Muscle of leg (tissue), 11 donors: ENCODE measurements around the gene PKDREJ. TPM values are rescaled to one million over a fixed set of nuclear protein-coding genes. Genes with fewer than 3 reads are reported as not detected.

Experiments used
- DNase-seq: peaks from one replicate; pipeline ENCODE4 v3.0.0; 2013
- H3K27ac ChIP-seq: one replicate; pipeline ENCODE4 v1.5.1; 2013; ENCODE audit warnings: mild to moderate bottlenecking, low read length, control low read depth
- H3K27me3 ChIP-seq: one replicate; pipeline ENCODE4 v1.6.1; 2013; ENCODE audit warnings: low read length; ENCODE audit not compliant: control insufficient read depth, insufficient read depth
- H3K36me3 ChIP-seq: one replicate; pipeline ENCODE4 v1.6.1; 2013; ENCODE audit warnings: low read length; ENCODE audit not compliant: control insufficient read depth, insufficient read depth
- H3K4me1 ChIP-seq: one replicate; pipeline ENCODE4 v1.6.1; 2013; ENCODE audit warnings: low read length; ENCODE audit not compliant: control insufficient read depth, insufficient read depth
- H3K4me3 ChIP-seq: one replicate; pipeline ENCODE4 v1.5.1; 2013; ENCODE audit warnings: low read length, control low read depth
- H3K9me3 ChIP-seq: replicated peaks from 2 replicates; pipeline ENCODE4 v1.6.1; 2013; ENCODE audit warnings: low read depth, low read length; ENCODE audit not compliant: control insufficient read depth
- WGBS: methylation state at CpG from one replicate; pipeline ENCODE4 v1.1.5; 2013; ENCODE audit warnings: missing lambda C conversion rate; ENCODE audit not compliant: insufficient coverage; 5-methylcytosine and 5-hydroxymethylcytosine counted together
- polyA plus RNA-seq, 8 donors: library from polyadenylated mRNA; unstranded; fragments of 120-200 nt; gene quantifications; one replicate each; pipeline versions ENCODE4 v1.2.1 to v1.2.3, GENCODE V29; 2013; ENCODE audit warnings: inconsistent platforms in 1 of 8, low replicate concordance in 1 of 8; ENCODE audit not compliant: insufficient read length in 8 of 8, insufficient read depth in 1 of 8
- total RNA-seq: library from RNA; stranded (reverse); fragments of 120-200 nt; gene quantifications from one replicate; pipeline ENCODE4 v1.2.4, GENCODE V29; 2013

The PKDREJ gene
- total and polyA plus RNA-seq, 9 donors = 0.04 to 0.45 (median 0.35) TPM

DNA sequence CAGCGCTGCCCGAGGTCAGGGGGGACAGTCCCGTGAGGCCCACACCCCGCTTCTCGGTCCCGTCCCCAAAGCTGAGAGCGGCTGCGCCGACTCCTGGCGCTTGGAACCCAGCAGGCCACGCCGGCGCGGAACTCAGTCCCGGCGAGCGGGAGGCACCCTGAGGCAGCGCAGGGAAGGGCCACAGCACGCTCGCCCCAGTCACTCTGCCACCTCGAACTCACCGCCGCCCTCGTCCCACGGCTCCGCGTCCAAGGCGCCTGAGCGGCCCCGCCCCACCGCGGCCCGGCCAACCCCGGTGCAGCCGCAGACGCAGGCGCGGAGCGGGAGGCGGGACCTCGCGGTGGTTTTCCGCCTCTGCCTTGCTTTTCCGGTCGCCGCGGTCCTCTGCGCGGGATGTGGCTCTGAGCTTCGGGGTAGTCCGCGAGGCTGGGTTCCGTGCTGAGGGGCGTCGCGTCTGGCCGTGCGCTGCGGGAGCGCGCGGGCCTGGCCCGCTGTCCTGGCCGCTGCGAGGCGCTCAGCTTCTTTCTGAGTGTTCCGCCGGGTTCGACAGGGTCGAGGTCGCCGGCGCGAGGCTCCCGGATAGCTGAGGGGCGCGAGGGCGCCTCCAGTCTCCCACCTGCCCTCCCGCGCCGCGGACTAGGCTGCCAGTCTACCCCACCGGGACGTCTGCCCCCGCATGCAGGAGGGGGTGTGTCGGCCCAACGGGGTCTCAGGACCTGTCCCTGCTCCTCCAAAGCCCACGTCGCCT lies 12.9 kb downstream of the PKDREJ start, which contains the start of gene CDPF1:
TSS of gene CDPF1 (minus strand) at position 259 of the 748 bp plus-strand sequence. CDS start 2,009 bp downstream, outside the sequence.
- WGBS = under 1% methylated on average over 89 of the region's 89 CpGs
- peaks cover 17% of the 10 kb centered on the region for H3K36me3 ChIP-seq
- H3K4me1 ChIP-seq = peaks cover 38% of the 10 kb centered on the region
- peak within 1 kb of the TSS; percentile 91 for H3K27ac ChIP-seq
- peaks cover 2% of the 10 kb centered on the region for H3K27me3 ChIP-seq
- peak; percentile 95 for DNase-seq
- no peaks in the 10 kb centered on the region for H3K9me3 ChIP-seq
- peak within 1 kb of the TSS; percentile 97 for H3K4me3 ChIP-seq

DNA sequence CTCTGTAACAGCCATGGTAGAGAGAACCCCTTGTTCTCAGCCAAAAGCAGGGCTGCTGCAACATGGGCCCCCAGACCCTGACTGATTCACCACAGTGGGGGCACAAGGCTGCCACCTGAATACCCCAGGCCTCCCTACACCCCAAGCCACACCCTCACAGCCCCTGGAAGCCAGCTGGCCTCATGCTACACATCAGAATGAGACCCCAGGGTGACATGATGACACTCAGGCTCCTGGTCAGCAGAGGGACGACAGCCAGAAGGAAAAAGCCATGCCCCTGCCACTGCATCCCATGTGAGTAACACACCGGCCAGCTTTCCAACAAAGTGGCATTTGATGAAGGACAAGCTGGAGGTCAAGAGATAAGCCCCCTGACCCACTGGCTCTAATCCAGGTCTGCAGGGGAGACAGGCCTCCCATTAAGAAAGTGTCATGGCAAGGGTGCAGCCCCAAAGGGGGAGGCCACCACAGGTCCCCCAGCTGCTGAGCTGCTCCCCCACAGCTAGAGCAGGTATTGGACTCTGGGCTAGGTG lies 15.6 kb downstream of the PKDREJ start:
- WGBS = 69% methylated on average over 2 of the region's 2 CpGs
- no peaks in the 10 kb centered on the region for H3K27me3 ChIP-seq
- no peaks in the 10 kb centered on the region for H3K9me3 ChIP-seq
- no peak for DNase-seq
- no peak overlapping the region for H3K27ac ChIP-seq
- H3K36me3 ChIP-seq = peaks cover 34% of the 10 kb centered on the region
- peaks cover 47% of the 10 kb centered on the region for H3K4me1 ChIP-seq
- H3K4me3 ChIP-seq = no peak overlapping the region

DNA sequence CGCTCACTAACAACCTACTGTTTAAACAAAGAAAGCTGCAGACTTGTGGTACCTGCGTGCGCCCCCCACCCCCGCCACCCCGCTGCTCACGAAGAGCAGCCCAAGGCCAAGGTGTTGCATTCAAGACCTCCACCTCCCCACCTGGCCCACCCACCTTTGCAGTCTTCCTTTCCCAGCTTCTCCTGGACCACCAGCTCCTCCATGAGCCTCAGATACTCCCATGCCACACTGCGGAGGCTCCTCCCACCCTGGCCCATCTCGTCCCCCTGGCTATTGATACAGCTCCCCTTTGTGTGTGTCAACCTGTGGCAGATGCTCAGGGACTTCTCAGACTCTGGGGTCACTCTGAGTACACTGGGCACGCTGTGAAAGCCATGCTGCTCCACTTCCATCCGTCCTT lies 17.0 kb downstream of the PKDREJ start:
- peaks cover 47% of the 10 kb centered on the region for H3K4me1 ChIP-seq
- peak overlapping the region; percentile 90 for H3K27ac ChIP-seq
- no peak for DNase-seq
- H3K27me3 ChIP-seq = no peaks in the 10 kb centered on the region
- WGBS = 95% methylated on average over 8 of the region's 10 CpGs
- no peak overlapping the region for H3K4me3 ChIP-seq
- H3K9me3 ChIP-seq = no peaks in the 10 kb centered on the region
- H3K36me3 ChIP-seq = peaks cover 38% of the 10 kb centered on the region

DNA sequence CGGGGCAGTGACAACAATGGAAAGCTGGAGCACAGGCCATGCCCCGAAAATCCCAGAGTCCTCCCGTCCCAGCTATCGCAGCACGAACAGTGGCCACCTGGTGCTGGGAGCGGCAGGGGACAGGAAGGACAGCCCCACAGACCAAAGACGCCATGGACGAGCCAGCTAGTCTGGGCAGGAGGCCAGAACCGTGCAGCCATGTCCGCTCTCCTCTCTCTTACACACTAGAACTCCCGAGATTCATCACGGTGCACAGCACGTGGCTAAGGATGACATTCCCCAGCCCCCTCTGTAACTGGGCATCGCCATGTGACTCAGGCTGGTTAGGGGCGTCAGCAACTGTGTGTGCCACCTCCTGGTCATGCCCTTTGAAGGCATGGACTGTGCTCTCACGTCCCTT lies 17.6 kb downstream of the PKDREJ start:
- Histone ChIP-seq H3K36me3 (peaks cover 38% of the 10 kb centered on the region), H3K4me3 (no peak overlapping the region), H3K27me3 (no peaks in the 10 kb centered on the region), H3K4me1 (peaks cover 46% of the 10 kb centered on the region), H3K27ac (peak overlapping the region; percentile 90), H3K9me3 (no peaks in the 10 kb centered on the region)
- peak; percentile 82 for DNase-seq
- 21% methylated on average over 13 of the region's 16 CpGs for WGBS

DNA sequence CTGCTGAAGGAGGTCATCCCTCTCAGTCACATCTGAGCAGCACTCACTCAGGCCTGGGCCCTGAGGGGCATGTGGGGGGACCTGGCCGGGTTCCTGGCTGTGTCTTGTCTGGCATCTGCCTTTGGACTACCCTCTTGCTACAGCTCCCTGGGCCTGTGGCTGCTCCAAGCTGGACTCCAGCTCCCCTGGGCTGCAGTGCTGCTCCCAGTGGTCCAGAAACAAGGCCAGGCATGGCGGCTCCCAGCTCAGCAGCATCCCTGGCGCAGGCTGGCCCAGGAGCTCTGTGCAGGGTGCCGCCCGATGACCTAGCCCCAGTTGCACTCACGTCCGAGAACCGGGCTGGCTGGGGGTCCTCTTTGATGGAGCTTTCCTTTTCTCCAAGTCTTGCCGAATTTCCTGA lies 18.4 kb downstream of the PKDREJ start:
- Histone ChIP-seq H3K4me3 (no peak overlapping the region), H3K36me3 (peaks cover 44% of the 10 kb centered on the region), H3K27ac (peak overlapping the region; percentile 90), H3K4me1 (peaks cover 53% of the 10 kb centered on the region), H3K27me3 (no peaks in the 10 kb centered on the region), H3K9me3 (no peaks in the 10 kb centered on the region)
- 78% methylated on average over 9 of the region's 9 CpGs for WGBS
- DNase-seq = no peak

DNA sequence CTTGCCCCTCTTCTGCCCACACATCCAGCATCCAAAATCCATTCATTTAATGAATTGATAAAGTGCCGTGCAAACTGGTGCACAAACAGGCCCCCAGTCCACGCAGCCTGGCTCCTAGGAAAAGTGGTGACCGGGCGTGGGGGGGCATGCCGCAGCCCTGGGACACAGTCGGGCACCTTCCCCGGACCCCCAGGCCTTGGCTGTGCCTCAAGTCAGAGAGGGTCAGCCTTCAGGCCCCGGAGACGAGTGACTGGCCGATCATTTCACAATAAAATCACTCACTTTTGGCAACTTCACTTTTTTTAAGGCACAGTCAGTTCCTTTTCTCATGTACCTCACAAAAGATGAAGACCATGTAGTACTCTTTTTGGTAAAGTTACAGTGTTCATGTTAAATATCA lies 21.1 kb downstream of the PKDREJ start:
- H3K4me1 ChIP-seq = peaks cover 56% of the 10 kb centered on the region
- 91% methylated on average over 8 of the region's 10 CpGs for WGBS
- no peak overlapping the region for H3K27ac ChIP-seq
- no peaks in the 10 kb centered on the region for H3K27me3 ChIP-seq
- no peak overlapping the region for H3K4me3 ChIP-seq
- peaks cover 57% of the 10 kb centered on the region for H3K36me3 ChIP-seq
- DNase-seq = no peak
- no peaks in the 10 kb centered on the region for H3K9me3 ChIP-seq

DNA sequence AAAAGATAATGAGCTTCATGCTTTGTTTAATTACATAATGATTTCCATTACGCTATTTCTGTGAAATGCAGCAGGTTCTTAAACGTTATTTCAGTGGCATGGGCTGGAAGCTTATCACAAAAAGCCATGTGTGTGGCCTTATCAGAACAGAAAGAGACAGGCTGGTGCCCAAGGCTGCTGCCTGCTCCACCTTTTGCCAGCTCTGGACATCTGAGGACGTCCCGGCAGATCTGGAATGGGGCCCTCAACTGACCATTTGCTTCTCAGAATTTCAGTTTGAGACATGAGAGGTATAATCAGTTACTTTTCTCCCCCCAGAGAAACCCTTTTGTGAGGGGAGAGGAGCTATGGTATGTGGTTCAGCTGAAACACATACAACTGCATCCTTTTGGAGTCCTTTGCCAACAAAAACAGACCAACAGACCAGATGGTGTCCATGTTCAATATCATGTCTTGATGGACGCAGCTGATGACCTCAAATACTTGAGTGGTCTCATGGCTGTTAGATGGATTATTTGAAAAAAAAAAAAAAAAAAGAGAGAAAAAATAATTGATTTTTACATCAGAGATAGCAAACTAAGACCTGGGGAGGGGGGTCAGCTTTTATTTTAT lies 21.6 kb downstream of the PKDREJ start:
- Histone ChIP-seq H3K27me3 (no peaks in the 10 kb centered on the region), H3K4me3 (no peak overlapping the region), H3K9me3 (no peaks in the 10 kb centered on the region), H3K27ac (no peak overlapping the region), H3K36me3 (peaks cover 57% of the 10 kb centered on the region), H3K4me1 (peaks cover 52% of the 10 kb centered on the region)
- 44% methylated on average over 2 of the region's 5 CpGs for WGBS
- DNase-seq = no peak

DNA sequence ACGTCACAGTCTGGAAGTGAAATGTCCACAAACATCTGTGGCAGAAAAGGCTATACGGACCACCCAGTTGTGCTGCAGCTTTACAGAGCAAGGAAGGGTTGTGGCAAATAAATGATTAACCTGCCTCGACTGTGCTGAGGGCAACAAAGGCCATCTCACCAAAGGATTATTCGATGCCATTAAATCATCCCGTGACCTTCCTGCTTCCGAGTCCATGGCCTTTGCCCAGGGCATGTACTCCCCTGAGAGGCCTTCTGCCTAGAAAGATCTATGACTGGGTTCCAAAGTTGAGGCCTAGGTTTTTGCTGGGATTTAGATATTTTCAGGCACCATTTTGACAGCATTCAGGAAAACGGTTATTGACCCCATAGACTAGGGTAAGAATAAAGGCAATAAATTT lies 22.2 kb downstream of the PKDREJ start:
- 74% methylated on average over 6 of the region's 7 CpGs for WGBS
- no peak overlapping the region for H3K27ac ChIP-seq
- H3K9me3 ChIP-seq = no peaks in the 10 kb centered on the region
- peaks cover 59% of the 10 kb centered on the region for H3K36me3 ChIP-seq
- DNase-seq = no peak
- H3K4me3 ChIP-seq = no peak overlapping the region
- H3K27me3 ChIP-seq = no peaks in the 10 kb centered on the region
- peaks cover 46% of the 10 kb centered on the region for H3K4me1 ChIP-seq

DNA sequence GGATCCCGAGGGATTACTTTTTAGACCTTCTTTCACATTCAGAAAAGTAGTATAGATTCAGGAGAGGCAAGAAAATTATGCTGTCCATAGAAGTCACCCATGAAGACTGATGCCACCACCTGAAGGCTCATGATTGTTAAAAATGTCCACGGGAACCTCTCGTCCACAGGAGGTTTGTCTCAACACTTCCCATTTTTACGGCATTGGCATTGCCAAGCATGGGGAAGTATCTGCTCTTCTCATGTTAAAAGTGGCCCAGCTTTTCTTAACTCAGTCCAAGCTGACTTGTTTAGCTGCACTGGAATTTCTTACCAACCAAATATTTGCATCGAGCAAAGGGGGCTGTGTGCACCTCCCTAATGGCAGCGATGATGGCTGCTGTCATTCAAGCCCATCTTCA lies 22.6 kb downstream of the PKDREJ start:
- Histone ChIP-seq H3K27ac (no peak overlapping the region), H3K4me3 (no peak overlapping the region), H3K36me3 (peaks cover 59% of the 10 kb centered on the region), H3K4me1 (peaks cover 42% of the 10 kb centered on the region), H3K27me3 (no peaks in the 10 kb centered on the region), H3K9me3 (no peaks in the 10 kb centered on the region)
- no peak for DNase-seq
- WGBS = 93% methylated on average over 4 of the region's 6 CpGs

DNA sequence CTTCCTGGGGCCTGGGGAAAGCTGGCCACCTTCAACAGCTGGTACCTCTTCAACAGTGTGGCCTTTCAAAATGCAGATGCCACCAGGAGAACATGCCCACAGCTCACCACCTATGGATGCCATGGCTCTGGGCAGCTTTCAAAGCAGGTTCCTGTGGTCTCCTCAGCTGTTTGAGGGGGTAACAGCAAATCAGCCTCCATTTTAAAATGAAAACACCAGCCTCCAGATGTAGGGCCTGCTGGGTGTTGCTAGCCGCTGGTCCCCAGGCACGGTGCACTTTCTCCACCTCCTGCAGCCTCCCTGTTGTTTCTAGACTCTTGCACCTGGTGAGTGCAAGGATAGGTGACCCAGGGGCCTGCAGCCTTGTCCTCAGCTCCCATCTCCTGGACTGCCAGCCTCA lies 23.1 kb downstream of the PKDREJ start:
- no peaks in the 10 kb centered on the region for H3K27me3 ChIP-seq
- peaks cover 62% of the 10 kb centered on the region for H3K36me3 ChIP-seq
- no peaks in the 10 kb centered on the region for H3K9me3 ChIP-seq
- peaks cover 37% of the 10 kb centered on the region for H3K4me1 ChIP-seq
- H3K27ac ChIP-seq = peak overlapping the region; percentile 29
- DNase-seq = no peak
- no peak overlapping the region for H3K4me3 ChIP-seq
- 71% methylated on average over 2 of the region's 2 CpGs for WGBS
